ENCODE measurements around the gene ZBTB44.
"Not testable (repeated sequence)": the region's sequence is repeated elsewhere in the genome, so short reads cannot be mapped to it uniquely, and the experiment has no call there.

- not testable (repeated sequence) for TF ChIP-seq CTCF (conservative IDR thresholded peaks at IDR 0.05); EZH2 (IDR thresholded peaks at IDR 0.05; ENCODE audit: low read depth)
Observed at GRCh38 chr11:130281341-130281740, 33.4 kb downstream of the ZBTB44 start.

All from PC-9 (cell line).